GM21529 (cell line): Measurements from ENCODE around the gene FILIP1L.

Experiments used
- ATAC-seq: cut with Tn5 transposase; IDR thresholded peaks from one replicate; pipeline ENCODE4 v1.9.1; 2021; ENCODE audit not compliant: unreplicated experiment

The FILIP1L gene

DNA sequence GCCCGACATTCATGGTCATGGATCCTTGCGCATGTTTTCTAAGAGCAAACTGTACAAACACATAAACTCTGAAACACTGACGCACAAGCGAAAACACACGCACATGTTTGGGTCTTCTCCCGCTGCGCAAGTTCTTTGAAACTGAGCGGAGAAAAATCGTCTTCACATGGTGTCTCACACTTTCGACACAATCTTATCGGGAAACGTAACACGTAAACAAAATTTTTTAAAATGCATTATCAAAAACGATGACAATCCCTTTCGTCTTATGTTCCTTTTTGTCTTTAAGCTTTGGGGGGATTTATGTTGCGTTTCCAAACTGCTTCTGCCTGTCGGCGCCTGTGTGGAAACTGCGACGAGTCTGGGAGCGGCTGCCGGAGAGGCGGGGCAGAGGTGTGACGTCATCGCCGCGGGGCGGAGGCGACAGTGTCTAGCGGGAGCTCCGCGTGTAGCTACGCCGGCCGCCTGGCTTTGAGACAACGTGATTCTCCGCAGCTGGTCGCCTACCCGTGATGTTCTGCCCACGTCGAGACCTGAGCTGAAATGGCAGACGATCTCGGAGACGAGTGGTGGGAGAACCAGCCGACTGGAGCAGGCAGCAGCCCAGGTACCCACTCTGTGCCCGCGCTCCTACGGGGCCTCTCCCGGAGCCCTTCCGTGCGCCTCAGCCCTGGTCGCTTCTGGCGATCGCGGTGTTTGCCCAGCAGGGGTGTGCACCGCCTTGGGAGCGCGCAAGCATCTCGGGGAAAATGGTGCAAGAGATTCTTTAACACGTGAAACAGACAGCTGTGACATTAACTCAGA lies 296.7 kb downstream of the FILIP1L start, which contains the start of gene CMSS1:
Gene CMSS1 (plus strand): TSS at position 426 of the 804 bp plus-strand sequence.
- peak; percentile 97 for ATAC-seq

DNA sequence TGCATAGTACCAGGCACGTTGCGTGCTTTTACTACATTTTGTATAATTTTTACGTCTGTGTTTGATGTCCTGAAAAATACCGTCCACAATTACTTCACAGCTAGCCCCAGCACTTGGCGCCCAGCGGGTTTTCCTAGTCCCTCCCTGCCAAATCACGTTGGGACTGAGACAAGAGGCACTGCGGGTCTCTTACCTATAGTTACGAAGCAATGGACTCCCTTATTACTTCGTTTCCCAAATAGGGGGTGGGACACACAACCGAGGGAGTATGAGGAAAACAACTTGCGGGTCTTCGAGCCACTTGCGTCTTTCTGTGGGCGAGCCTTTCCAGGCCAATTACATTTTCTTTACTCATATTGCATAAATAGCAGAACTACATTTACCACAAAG lies 297.3 kb downstream of the FILIP1L start:
- no peak for ATAC-seq

DNA sequence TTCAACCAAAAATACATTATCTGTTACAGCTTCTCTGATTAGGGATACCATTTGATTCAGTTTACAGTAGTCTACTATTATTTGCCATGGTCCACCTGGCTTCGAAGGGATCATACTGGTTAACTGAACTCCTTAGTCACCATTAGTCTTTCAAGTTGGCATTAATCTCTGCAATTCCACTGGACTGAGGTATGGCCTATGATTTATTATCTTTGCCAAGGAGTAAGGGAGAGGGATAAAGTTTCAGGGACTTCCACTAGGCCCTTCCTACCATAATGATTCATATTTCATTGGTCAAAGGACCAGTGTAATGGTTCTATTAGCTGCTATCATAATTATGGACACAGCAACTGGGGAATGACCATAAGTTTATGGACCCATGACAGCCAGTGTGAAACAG lies 303.9 kb downstream of the FILIP1L start:
- ATAC-seq, result no peak

DNA sequence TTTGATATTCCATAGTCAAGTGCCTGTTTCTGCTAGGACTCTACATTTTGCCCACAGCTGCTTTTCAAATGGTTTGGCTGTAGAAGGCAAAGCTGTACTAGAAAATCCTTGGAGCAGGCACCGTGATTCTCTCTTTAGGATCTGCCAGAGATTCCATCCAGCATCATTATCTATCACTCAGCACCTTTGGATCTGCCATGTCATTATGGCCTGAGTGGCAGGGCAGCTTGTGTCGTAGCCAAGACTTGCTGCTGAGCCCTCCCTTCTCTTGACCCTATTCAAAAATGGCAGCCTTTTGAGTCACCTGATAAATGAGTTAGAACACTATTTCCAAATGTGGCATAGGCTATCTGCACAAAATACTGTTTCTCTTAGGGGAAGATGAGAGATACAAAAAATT lies 304.7 kb downstream of the FILIP1L start:
- no peak for ATAC-seq

DNA sequence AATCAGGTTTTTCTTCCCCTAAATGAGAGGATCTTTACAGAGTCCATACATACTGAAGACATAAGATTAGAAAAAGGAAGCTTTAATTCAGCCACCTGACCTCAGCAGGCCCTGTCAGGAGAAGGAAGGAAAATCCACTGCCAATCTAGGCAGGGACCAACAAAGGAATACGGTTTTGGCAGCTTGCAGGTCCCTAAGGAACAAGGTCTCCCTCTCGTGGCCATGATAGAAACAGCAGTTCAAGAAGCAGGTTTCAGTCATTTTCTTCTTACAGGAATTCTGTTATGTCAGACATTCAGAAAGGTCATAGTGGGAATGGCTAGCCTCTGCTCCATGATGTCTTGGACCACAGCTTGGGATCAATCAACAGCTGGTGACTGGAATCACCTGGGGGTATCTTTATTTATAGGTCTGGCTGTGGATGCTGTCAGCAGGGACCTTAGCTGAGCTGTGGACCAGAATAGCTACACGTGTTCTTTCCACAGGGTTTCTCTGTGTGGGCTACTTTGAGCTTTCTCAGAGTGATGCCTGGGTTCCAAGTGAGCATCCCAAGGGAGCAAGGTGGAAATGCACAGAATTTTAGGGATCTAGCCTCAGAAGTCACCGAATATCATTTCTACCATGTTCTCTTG lies 306.0 kb downstream of the FILIP1L start:
- ATAC-seq, result peak; percentile 76

DNA sequence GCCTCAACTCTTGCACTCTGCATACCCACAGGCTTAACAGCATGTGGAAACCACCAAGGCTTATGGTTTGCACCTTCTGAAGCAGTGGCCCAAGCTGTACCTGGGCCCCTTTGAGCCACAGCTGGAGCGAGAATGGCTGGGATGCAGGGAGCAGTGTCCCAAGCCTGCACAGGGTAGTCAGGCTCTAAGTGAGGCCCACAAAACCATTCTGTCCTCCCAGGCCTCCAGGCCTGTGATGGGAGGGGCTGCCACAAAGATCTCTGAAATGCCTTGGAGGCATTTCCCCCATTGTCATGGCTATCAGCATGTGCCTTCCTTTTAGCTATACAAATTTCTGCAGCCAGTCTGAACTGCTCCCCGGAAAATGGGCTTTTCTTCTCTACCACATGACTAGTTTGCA lies 309.1 kb downstream of the FILIP1L start:
- no peak for ATAC-seq

DNA sequence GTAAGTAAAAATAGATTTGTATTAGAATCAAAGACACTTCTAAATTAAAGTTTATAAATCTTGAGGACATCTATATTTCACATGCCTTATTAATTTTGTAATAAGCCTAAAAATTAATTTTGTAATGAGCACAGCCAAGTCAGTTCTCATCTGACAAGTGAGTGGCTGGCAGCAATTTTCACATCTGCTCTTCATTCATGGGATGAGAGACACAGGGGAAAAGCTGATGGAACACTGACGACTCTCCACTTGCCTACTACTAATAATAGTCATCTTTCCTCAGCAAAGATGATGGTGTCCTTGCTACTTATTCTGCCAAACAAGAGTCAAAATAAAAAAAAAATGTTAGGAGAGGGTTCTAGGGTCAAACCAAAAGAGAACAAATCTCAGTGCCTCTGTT lies 311.0 kb downstream of the FILIP1L start:
- no peak for ATAC-seq

DNA sequence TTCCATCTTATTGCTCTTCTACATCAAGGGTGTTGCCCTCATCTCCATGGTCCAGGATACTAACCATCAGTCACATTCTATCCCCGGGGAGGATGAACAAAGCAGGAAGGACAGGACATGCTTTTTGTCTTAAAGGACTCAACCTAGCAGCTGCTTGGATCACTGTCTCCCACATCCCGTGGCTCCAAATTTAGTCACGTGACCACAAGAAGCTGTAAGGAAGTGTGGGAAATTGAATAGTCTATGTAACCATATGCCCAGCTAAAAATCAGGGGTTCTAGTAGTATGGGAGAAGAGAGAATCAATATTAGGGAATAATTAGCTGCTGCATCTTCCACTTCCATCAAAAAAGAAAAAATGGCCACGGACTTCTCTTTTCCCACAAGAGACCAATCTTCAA lies 314.9 kb downstream of the FILIP1L start:
- no peak for ATAC-seq

DNA sequence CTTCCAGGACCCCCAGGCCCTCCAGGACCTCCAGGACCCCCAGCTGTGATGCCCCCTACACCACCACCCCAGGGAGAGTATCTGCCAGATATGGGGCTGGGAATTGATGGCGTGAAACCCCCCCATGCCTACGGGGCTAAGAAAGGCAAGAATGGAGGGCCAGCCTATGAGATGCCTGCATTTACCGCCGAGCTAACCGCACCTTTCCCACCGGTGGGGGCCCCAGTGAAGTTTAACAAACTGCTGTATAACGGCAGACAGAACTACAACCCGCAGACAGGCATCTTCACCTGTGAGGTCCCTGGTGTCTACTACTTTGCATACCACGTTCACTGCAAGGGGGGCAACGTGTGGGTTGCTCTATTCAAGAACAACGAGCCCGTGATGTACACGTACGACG lies 318.7 kb downstream of the FILIP1L start:
- ATAC-seq, result no peak

DNA sequence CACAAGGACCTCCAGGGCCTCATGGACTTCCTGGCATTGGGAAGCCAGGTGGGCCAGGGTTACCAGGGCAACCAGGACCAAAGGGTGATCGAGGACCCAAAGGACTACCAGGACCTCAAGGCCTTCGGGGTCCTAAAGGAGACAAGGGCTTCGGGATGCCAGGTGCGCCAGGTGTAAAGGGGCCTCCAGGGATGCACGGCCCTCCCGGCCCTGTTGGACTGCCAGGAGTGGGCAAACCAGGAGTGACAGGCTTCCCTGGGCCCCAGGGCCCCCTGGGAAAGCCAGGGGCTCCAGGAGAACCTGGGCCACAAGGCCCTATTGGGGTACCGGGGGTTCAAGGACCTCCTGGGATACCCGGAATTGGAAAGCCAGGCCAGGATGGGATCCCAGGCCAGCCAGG lies 319.8 kb downstream of the FILIP1L start:
- no peak for ATAC-seq

DNA sequence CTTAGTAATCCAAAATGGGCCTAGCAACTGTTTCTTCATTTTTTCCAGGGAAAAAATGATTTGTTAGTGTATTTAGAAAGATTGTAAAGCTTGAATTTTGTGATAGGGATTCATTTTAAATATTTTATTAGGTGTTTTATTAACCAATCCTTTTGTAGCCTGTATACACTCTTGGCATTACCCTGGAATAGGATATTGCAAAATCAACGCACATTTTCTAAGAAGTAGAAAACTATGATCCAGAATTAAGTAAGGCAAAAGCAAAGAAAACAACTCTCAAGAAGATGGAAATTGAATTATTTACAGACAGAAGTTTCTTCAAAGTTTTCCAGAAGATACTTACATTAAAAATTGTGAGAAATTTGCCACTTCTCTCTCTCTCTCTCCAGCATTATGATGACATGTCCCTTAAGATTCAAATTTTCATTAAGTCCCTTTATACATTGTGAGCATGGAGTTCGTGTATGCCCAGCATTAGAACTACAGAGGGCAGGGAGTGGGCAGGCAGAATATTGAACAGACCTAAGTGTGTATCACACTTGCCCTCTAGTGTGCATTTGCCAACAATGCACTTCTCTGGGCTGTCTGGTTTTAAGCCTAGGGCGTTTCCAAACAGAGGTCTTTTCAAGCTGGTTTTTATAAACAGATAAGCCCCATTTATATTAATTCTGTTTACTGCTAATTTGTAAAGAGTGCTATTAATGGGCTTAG lies 325.1 kb downstream of the FILIP1L start:
- peak; percentile 95 for ATAC-seq
